ENCODE results near the gene KRTAP2-4.

KRTAP2-4 gene

GRCh38 chr17:41029633-41030245 is 35.9 kb downstream of the KRTAP2-4 start, which contains the start of gene KRTAP1-4:
Gene KRTAP1-4 (minus strand): TSS chr17:41030195. CDS start chr17:41030078, 117 bp downstream.
- DNase-seq = no peak

GRCh38 chr17:41026715-41027471 is 38.8 kb downstream of the KRTAP2-4 start, which contains the start of gene KRTAP1-5:
Gene KRTAP1-5 (minus strand): TSS chr17:41027208. CDS start chr17:41027155, 53 bp downstream.
- DNase-seq = no peak

- DNase-seq = no peak
These were observed 41.0 kb downstream of the KRTAP2-4 start for GRCh38 chr17:41024697-41025096.

GRCh38 chr17:41020336-41020735 is 45.3 kb downstream of the KRTAP2-4 start:
- DNase-seq = no peak

- no peak for DNase-seq
These were observed 46.3 kb downstream of the KRTAP2-4 start for GRCh38 chr17:41019415-41019814.

- DNase-seq = no peak
These were observed 47.1 kb downstream of the KRTAP2-4 start for GRCh38 chr17:41018541-41018940.

- no peak for DNase-seq
These were observed 49.0 kb downstream of the KRTAP2-4 start for GRCh38 chr17:41016578-41017215.

GRCh38 chr17:41015454-41015853 is 50.2 kb downstream of the KRTAP2-4 start:
- DNase-seq = peak; percentile 10
